HepG2 (cell line): Measurements from ENCODE around the gene IHH. TPM values are rescaled to one million over a fixed set of nuclear protein-coding genes. Genes with fewer than 3 reads are reported as not detected.

ENCODE experiments used
- ARNTL ChIP-seq: sonication (generic); formaldehyde crosslinking; IDR thresholded peaks from 2 replicates; pipeline ENCODE4 v1.4.0; 2020; ENCODE audit warnings: mild to moderate bottlenecking, missing genetic modification reagents
- CCDC6 ChIP-seq: sonication (generic); formaldehyde crosslinking; IDR thresholded peaks from 2 replicates; pipeline ENCODE4 v1.8.1; 2022; ENCODE audit warnings: mild to moderate bottlenecking, missing genetic modification reagents, moderate library complexity
- GMEB1 ChIP-seq: sonication (generic); formaldehyde crosslinking; IDR thresholded peaks from 2 replicates; pipeline ENCODE4 v1.5.1; 2020; ENCODE audit warnings: missing genetic modification reagents, mild to moderate bottlenecking, borderline replicate concordance
- MTA1 ChIP-seq: sonication (generic); formaldehyde crosslinking; IDR thresholded peaks from 2 replicates; pipeline ENCODE4 v1.4.0; 2020; ENCODE audit warnings: missing genetic modification reagents, mild to moderate bottlenecking, borderline replicate concordance
- NONO ChIP-seq, 2 experiments: fragments of 450-650 bp in 1 of 2; sonication (generic) in 1 of 2; formaldehyde crosslinking in 1 of 2; IDR thresholded peaks in 1 of 2; conservative IDR thresholded peaks in 1 of 2; 2 replicates each; pipeline versions ENCODE4 v1.6.1 to v1.8.0; 2017 to 2022; ENCODE audit warnings: mild to moderate bottlenecking in 1 of 2, missing genetic modification reagents in 1 of 2, moderate library complexity in 1 of 2
- PAX8 ChIP-seq: sonication (generic); formaldehyde crosslinking; IDR thresholded peaks from 2 replicates; pipeline ENCODE4 v1.8.0; 2022; ENCODE audit warnings: mild to moderate bottlenecking, missing genetic modification reagents, borderline replicate concordance
- SP1 ChIP-seq, 2 experiments: fragments of 450-650 bp in 1 of 2; sonication (generic) in 1 of 2; formaldehyde crosslinking in 1 of 2; IDR thresholded peaks; 2 replicates each; pipeline versions ENCODE4 v1.4.0 to v1.6.1; 2016 to 2020; ENCODE audit warnings: missing genetic modification reagents in 1 of 2
- SRF ChIP-seq: IDR thresholded peaks from 2 replicates; pipeline ENCODE4 v1.6.1; 2011; ENCODE audit warnings: mild to moderate bottlenecking, low read depth, low read length, moderate library complexity
- SSRP1 ChIP-seq: IDR thresholded peaks from 2 replicates; pipeline ENCODE4 v1.6.1; 2016; ENCODE audit warnings: control low read depth
- TARDBP ChIP-seq: sonication (generic); formaldehyde crosslinking; IDR thresholded peaks from 2 replicates; pipeline ENCODE4 v1.8.0; 2022; ENCODE audit warnings: mild to moderate bottlenecking, missing genetic modification reagents
- TEAD3 ChIP-seq: optimal IDR thresholded peaks from 2 replicates; pipeline ENCODE3; 2016; ENCODE audit warnings: borderline replicate concordance
- ZBTB38 ChIP-seq: sonication (generic); formaldehyde crosslinking; IDR thresholded peaks from 2 replicates; pipeline ENCODE4 v1.5.1; 2020; ENCODE audit warnings: mild to moderate bottlenecking, missing genetic modification reagents
- ZFP90 ChIP-seq: sonication (generic); formaldehyde crosslinking; IDR thresholded peaks from 2 replicates; pipeline ENCODE4 v1.8.0; 2022; ENCODE audit warnings: missing genetic modification reagents, mild to moderate bottlenecking, inconsistent platforms, borderline replicate concordance
- ZNF180 ChIP-seq: sonication (generic); formaldehyde crosslinking; IDR thresholded peaks from 2 replicates; pipeline ENCODE4 v1.4.0; 2020; ENCODE audit warnings: low read depth, missing genetic modification reagents, borderline replicate concordance
- ZNF253 ChIP-seq: sonication (generic); formaldehyde crosslinking; IDR thresholded peaks from 2 replicates; pipeline ENCODE4 v1.8.0; 2022; ENCODE audit warnings: mild to moderate bottlenecking, missing genetic modification reagents, borderline replicate concordance
- ZNF318 ChIP-seq: sonication (generic); formaldehyde crosslinking; IDR thresholded peaks from 2 replicates; pipeline ENCODE4 v1.4.0; 2020; ENCODE audit warnings: mild to moderate bottlenecking, missing genetic modification reagents
- ZNF432 ChIP-seq: sonication (generic); formaldehyde crosslinking; IDR thresholded peaks from 2 replicates; pipeline ENCODE4 v1.5.0; 2020; ENCODE audit warnings: missing genetic modification reagents, mild to moderate bottlenecking, borderline replicate concordance
- ZNF572 ChIP-seq: sonication (generic); formaldehyde crosslinking; IDR thresholded peaks from 2 replicates; pipeline ENCODE4 v1.5.1; 2020; ENCODE audit warnings: mild to moderate bottlenecking, missing genetic modification reagents
- ZNF614 ChIP-seq: IDR thresholded peaks from 2 replicates; pipeline ENCODE4 v1.6.1; 2018; ENCODE audit warnings: missing biosample characterization, missing genetic modification reagents, inconsistent platforms, borderline replicate concordance
- ZSCAN29 ChIP-seq: sonication (generic); formaldehyde crosslinking; conservative IDR thresholded peaks from 2 replicates; pipeline ENCODE4 v1.4.0; 2020; ENCODE audit warnings: mild to moderate bottlenecking, missing genetic modification reagents
- polyA plus RNA-seq, 8 experiments: library from polyadenylated mRNA; depleted of rRNA in 3 of 8; stranded (reverse) in 7 of 8; unstranded in 1 of 8; fragments of >200 nt; fragmentation: Illumina TruSeq in 4 of 8; extraction: Trizol in 4 of 8; gene quantifications; 2 replicates each; pipeline versions ENCODE4 v1.2.1 to v1.2.3, GENCODE V29; 2011 to 2016; ENCODE audit warnings: low read depth in 4 of 8, missing spikeins in 1 of 8, mixed read lengths in 1 of 8; ENCODE audit not compliant: insufficient read depth in 1 of 8
- total RNA-seq, 5 experiments: library from RNA; depleted of rRNA; stranded (reverse); fragments of >200 nt; fragmentation: Illumina TruSeq; extraction: Trizol; gene quantifications; 2 replicates each; pipeline ENCODE4 v1.2.3, GENCODE V29; 2016; ENCODE audit warnings: low read depth in 1 of 5

IHH gene
- total and polyA plus RNA-seq, 2 of the 13 experiments (the other 11 are each of a cell fraction or from before 2014, with no cell fraction given) = 0.42 TPM; not detected in 1

- TF ChIP-seq ZNF318 (CRISPR knock-in tag) (no peak), ZNF572 (CRISPR knock-in tag) (0 out of 2 replicates have a peak, but pooled peaks have one; percentile 21), ZNF180 (CRISPR knock-in tag) (no peak), MTA1 (peak; percentile 24; the same call in 1 of the 2 replicates), ZNF253 (no peak), ZNF614 (CRISPR knock-in tag) (peak; percentile 29; the same call in 1 of the 2 replicates), TARDBP (CRISPR knock-in tag) (no peak), CCDC6 (CRISPR knock-in tag) (no peak), ARNTL (CRISPR knock-in tag) (no peak), SRF (no peak), PAX8 (CRISPR knock-in tag) (0 out of 2 replicates have a peak, but pooled peaks have one; percentile 54), TEAD3 (CRISPR knock-in tag) (peak; percentile 34), ZSCAN29 (0 out of 2 replicates have a peak, but pooled peaks have one; percentile 37), NONO (IDR thresholded peaks at IDR 0.05) (no peak), NONO (CRISPR knock-in tag; conservative IDR thresholded peaks at IDR 0.05) (0 out of 2 replicates have a peak, but pooled peaks have one; percentile 18), ZBTB38 (CRISPR knock-in tag) (peak; percentile 66; the same call in 1 of the 2 replicates), SP1 (IDR thresholded peaks at IDR 0.05) (no peak), SP1 (CRISPR knock-in tag; IDR thresholded peaks at IDR 0.05) (peak; percentile 81), ZFP90 (CRISPR knock-in tag) (no peak), ZNF432 (CRISPR knock-in tag) (no peak), SSRP1 (CRISPR knock-in tag) (no peak), GMEB1 (CRISPR knock-in tag) (no peak)
Measured at GRCh38 chr2:219029829-219030165, 30.9 kb downstream of the IHH start (continued).
